GM04504 (cell line): ENCODE data around the gene RNF212.

ENCODE experiments used
- DNase-seq: peaks from one replicate; pipeline ENCODE4 v3.0.0-alpha.2; 2012; ENCODE audit warnings: low read depth

The RNF212 gene

DNA sequence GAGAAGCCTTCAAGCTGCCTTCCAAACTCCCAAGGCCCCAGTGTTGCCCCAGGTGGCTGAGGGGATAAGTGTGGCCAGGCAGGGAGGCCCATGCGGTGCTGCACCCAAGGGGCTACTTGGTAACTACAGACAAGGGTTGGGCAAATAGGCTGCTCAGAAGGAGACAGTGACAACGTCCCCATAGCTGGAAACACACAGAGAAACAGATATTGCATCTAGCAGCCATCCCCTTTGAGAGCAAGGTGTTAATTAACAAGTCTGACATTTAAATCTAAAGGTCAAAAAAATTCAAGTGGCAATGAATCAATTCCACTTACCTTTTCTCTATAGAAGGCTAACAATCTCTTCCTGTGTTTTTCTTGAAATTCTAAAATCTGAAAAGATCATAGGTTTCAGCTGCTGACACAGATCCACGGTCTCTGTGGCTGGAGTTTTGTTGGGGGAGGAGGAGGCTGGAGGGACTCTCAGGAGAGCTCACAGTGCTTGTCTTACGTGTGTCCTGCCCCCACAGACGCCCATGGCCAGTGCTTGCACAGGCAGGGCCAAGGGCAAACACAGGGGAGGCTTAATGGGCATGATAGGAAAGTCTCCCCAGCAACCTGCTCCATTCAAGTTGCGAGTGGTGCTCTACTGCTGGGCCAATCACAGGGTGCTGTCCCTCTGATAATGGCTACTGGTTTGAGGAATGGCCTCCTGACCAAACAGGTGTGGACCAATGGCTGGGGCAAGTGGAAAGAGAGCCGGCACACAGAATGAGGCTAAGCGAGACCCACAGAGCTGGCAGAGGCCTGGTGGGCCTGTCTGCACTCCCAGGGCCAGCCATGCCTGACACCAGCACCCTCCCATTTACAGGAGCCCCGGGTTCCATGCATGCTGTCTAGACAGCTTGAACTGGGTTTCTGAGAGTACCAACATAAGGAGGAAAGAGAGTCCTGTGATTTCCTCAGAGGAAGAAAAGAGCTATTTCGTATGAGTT, 22.6 kb downstream of the RNF212 start:
- DNase-seq, result no peak

DNA sequence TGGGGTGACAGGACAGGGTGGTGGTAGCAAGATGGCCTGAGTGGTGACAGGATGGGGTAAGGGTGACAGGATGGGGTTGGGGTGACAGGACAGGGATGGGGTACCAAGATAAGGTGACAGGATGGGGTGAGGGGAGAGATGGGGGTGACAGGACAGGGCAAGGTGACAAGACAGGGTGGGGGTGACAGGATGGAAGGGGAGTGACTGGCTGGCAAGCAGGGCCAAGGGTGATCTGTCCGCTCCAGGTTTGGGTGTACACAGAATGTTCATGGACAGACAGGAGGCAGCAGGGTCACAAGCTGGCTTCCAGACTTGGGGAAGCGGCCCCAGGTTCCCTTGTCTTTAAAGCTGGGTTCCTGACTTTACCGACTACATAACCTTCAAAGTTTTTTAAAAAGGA, 23.3 kb downstream of the RNF212 start:
- DNase-seq, result no peak

DNA sequence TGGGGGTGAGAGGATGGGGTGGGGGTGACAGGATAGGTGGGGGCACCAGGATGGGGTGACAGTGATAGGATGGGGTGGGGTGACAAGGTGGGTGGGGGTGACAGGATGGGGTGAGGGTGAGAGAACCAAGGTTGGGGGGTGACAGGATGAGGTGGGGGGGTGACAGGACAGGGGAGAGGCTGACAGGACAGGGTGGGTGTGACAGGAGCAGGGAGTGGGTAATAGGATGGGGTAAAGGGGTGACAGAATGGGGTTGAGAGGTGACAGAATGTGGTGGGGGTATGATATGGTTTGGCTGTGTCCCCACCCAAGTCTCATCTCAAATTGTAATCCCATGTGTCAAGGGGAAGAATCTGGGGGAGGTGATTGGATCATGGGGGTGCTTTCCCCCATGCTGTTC, 26.0 kb downstream of the RNF212 start:
- DNase-seq, result no peak

DNA sequence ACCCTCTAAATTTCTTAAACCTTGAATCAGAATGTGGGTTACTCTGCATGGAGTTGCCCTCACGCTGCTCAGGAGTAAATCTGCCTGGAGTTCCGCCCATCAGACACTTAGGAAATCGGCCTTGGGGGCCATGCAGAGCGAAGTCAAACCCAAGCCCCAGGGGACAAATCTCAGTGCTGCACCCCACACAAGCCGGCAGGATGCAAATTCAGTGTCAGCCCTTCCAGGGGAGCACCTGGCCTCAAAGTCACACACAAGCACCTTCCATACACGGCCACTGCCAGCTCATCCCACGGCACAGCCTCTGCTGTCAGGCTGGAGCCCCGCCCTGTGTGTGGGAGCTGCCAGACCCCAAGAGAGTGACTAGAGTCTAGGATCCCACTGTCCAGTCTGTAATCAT, 27.4 kb downstream of the RNF212 start:
- DNase-seq, result no peak

DNA sequence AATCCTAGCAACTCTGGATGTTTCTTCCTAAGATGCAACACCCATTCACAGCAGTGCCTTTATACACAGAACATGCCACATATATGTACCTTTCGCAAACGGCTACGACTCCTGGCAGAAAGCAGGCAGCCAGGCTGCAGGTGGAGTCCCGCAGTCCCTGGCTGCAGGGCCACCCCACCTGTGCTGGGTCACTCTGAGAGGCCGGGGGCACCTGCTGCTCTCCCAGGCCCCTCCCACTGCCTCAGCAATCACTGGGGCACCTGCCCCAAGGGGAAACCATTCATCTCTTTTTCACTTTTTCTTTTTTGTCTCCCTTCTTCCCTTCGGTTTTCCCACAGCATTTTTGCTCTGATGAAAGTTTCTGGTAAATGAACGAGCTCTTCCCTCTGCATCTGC, 28.0 kb downstream of the RNF212 start:
- no peak for DNase-seq

DNA sequence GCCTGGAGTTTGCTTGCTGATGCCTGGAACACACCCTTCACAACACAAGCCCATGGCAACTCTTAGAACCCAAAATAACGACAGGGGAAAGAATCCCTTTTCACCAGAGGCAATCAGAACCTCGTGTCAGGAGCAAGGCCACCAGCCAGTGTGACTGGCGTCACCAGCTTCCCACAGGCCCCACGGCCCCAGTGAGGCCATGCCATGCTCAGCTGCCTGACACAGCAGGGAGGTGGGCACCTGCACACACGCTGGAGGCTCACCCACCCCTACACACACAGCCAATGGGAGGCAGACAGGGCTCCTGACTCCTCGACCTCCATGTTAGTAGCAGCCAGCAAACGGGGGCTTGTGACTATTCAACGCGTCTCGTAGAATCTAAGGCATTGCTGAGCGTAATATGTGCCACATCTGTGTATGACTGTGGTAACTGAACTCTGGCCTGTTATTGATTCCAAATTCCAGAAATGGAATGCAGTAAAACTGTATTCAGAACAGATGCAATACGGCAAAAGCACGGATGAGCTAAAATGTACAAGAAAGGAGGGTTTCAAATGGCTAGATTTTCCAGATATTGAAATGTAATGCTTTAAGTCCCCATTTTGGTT, 28.5 kb downstream of the RNF212 start:
- DNase-seq, result no peak

DNA sequence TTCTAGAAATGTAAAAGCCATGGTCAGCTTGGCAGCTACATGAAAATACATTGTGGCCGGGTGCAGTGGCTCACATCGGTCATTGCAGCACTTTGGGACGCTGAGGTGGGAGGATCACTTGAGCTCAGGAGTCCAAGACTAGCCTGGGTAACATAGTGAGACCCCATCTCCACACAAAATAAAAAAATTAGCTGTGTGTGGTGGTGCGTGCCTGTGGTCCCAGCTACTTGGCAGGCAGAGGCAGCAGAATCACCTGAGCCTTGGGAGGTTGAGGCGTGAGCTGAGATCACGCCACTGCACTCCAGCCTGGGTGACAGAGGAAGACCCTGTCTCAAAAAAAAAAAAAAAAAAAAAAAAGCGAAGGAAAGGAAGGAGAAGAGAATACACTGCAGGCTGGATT, 29.0 kb downstream of the RNF212 start:
- DNase-seq, result no peak

DNA sequence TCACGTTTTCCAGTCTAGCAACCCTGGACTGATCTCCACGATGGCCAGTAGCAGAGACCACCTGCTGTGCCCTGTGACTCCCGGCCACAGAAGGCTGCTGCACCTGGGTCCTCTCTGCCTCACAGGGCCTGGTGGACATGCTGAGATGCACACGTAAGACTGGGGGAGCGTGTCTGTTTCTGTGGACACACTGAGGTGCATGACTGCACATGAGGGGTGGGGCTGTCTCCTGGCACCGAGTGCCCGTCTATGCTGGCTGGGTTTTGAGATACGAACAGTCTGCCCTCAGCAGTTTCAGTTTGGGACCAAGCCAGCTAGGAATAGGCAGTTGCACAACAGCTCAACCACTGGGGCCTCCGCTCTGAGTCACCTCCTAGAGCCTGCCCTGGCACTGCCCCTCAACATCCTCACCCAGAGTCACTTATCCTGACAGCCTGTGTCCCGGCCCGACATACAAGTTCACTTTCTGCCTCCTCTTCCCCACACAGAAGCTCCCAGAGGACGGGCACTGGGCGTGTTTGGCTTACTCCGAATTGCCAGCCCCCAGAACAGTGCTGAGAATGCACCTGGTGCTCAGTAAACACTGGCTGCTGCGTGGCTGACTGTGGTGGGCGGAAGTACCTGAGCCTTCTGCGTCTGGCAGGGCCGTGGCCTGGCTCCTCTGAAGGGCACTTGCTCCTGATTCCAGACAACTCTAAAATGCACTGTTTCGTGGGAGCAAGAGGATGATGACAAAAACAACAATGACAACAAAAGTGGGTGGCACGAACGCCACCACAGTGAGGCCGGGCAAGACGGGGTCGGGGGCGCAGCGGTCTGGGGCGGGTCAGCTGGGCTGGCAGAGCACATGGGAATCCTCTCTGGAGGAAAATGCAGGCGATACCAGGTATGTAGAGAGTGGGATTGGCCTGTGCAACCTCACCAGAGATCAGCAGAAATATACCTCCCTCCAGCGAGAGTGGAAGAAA, 30.9 kb downstream of the RNF212 start:
- DNase-seq, result peak; percentile 69

DNA sequence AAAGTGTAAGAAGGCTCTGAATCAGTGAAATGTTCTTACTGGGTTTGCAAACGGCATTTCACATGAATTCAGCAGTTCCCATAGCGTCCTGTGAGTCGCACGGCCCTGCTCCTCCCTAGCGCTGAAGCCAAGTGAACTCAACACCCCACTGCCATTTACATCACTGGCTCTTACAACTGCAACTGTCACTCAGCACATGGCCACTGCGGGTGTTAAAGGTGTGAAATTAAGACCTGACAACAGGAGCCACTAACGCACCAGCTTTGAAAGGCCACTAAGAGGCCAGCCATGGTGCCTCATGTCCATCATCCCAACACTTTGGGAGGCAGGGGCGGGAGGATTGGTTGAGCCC, 31.7 kb downstream of the RNF212 start:
- no peak for DNase-seq

DNA sequence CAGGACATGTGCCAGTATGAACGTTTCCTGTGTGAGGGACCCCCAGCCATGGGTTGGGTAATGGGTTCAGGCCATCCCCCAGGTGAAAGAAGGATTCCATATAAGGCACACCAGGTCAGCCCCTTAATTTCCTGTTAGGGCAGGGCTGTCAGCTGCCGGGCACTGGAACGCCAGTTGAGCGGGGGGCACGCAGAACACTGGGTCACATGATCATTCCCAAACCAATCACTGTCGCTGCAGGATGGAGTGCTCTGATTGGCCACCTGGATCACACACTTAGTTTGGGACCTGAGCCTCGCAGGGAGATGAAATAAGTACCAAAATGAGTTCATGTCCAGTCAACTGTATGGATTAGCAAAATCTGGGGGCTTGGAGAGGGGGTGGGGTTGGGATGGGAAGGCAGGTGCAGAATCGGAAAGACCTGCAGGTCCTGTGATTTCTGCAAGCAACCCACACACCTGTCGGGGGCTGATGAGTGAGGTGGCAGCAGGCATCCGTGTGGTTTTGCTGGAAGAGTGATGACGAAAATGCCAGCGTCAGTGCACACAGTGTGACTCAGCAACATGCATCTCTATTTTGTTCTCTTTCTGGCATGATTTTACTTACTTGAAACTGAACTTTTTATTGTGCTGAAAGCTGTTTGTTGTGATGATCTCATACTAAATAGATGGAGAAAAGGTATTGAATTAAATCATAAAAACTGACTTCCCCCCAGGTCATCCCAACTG, 32.2 kb downstream of the RNF212 start:
- DNase-seq, result no peak

DNA sequence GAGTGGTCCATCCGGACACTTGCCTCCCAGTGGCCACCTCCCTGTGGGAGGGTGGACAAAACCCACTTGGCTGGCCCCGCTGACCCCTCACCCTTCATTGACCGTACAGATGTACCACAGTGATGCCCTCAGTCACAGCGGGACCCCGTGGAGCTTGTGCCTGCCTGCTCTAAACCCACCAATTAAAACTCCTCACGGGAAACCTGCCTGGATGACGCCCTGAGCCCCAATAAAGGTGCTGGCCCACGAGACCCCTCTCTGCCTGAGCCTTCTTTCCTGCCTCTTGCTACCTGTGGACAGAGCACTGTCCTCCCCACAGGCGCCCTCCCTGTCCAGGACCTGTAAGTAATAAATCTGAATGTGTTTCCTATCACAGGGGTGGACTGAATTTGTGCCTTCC, 32.9 kb downstream of the RNF212 start:
- DNase-seq, result no peak

DNA sequence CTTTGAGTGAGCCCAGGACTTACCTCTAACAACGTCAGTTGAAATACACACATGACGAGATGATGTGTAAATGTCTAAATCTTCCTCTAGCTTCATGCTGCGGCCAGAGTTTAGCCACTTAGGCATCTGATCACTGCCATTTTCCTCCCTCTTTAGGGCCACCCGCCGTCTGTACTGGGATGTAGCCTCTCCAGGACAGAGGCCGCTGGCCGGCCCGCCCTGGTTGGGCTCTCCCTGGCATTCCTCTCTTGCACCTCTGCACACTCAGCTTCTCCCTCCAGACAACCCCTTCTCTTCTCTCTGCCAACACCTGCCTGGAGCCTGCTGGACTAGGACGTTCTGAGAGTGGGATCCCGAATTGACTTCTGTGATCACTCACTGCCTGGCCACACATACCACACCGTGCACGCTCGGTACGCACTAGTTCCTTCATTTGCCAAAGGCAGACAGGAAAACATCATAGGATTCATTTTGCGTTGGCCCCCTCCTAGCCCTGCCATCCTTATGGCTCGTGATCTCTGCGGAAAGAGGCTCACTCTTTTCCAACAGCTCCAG, 33.6 kb downstream of the RNF212 start:
- DNase-seq, result no peak

DNA sequence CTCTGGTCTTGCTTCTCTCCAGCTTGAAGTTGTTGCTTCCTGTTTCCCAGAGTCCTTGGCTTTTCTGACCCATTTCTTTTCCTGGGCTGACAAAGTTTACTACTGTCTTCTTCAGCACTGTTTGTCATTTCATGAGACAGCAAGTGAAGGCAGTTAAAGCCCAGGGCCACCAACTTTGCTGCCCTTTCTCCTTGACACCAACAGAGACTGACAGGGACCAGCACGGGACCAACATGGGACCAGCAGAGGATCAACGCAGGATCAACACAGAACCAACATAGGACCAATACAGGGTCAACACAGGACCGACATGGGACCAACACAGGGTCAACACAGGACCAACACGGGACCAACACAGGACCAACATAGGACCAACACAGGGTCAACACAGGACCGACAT, 34.9 kb downstream of the RNF212 start:
- DNase-seq, result no peak

DNA sequence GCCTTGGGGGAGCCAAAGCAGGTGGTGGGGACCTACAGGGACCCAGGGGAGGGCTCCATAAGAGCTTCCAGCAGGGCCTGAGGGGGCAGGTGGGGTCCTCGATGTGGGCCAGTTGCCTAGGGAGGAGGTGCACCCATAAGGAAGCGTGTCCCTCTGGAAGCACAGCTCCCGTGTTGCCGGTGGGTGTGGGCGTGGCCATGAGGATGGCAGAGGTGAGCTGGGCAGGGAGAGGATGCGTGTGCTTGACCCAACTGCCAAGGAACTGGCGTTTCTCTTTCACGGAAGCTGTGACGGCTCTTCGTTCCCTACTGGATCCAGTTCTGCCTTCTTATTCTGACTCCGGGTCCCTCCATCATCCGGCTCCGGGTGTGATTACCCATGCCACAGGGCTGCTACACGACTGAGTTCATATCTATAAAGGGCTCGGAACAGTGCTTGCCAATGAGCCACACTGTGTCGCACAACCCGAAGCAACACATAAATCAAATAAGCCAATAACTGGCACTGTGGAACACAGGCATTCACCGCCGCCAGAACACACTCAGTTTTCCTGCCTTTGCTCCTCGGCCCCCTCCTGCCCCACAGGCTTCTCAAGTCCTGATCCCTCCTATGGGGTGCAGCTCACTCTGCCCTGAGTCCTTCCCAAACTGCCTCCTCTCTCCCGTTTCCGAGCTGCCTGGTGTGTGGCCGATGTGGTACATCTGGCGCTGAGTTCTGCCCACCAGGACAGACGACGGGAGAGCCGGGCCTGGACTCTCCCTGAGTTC, 35.5 kb downstream of the RNF212 start:
- no peak for DNase-seq

DNA sequence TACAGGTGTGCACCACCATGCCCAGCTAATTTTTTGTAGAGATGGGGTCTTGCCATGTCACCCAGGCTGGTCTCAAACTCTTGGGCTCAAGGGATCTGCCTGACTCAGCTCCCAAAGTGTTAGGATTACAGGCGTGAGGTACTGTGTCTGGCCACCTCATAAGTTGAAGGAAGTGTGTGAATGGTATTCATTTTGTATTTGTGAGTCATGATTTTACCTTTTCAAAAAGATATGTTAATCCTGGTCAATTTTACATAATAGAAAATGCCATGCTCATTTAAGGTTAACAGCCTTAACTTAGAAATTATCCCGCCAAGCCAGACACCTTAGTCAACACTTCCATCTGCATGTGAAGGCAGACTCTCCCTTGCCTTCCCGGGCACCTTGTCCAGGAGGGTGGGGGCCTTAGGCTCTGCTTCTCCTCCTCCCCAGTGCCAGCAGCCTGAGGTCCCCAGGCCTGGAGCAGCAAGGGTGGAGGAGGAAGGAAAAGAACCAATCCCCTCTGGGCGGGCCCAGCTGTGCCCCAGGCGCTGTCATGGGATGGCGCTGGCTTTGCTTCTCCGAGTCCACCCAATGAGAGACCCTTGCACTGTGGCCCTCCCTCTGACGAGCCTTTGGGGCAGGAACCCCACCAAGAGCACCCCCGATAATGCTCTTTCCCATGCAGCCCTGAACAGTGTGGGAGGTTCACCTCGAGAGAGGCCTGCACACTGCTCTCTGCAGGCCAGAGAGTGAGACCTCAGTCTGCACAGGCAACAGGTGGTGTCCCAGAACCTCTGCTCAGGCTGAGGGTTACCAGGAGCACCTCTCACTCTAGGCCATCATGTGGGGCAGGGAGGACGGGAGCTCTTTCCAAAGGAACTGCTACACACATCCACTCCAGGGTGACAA, 37.3 kb downstream of the RNF212 start:
- no peak for DNase-seq

DNA sequence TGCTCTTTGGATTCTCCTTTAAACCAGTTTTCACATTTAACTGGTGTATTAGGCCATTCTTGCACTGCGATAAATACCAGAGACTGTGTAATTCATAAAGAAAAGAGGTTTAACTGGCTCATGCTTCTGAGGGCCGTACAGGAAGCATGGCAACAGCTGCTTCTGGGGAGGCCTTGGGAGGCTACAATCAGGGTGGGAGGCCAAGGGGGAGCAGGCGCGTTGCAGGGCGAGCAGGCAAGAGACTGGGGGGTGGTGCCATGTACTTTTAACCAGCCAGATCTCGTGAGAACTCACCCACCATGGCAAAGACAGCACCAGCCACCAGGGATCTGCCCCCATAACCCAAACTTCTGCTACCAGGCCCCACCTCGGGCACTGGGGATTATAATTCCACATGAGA, 38.1 kb downstream of the RNF212 start:
- DNase-seq, result no peak

DNA sequence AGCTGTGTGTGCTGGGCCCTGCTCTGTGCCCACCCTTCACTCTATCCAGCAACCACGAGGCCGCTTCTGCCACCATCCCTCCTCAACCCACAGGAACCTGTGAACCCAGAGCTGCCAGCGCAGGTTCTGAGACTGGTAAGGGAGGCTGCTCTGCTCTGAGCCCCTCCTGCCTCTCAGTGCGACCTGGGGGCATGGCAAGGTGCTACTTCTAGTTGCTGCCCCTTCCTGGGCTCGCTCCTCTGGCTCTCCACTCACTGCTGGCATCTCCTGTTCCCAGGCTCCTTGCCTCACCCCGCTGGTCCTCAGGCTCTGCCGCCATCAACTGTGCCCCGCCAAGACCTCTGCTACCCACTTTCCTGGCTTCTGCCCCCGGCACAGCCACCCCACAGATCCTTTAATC, 39.3 kb downstream of the RNF212 start:
- no peak for DNase-seq

DNA sequence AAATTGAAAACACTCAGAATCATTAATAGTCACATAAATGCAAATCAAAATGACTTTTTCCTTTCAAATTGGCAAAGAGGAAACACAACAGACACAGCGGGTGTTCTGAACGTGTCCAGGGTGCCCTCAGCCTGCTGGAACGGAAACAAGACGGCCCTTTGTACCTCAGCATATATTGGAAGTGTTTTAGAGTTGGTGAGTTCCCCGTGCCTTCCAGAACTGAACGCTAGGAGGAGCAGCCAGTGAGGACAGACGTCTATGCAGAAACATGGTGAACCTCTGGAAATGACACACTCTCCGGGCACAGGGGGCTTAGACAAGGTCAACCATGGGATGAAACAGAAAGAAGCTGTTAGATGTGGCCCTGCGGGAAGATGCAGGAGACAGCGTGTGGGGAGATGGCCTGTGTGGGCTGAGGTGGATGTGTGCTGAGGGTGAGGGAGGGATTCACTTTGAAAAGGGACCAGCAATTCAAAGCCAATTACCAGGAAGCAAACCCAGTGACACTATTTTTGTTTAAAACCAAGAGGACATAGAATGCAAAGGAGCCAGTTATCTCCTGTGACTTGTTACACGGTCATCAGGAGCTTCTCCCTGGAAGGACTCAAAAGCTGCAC, 40.4 kb downstream of the RNF212 start:
- DNase-seq, result no peak

DNA sequence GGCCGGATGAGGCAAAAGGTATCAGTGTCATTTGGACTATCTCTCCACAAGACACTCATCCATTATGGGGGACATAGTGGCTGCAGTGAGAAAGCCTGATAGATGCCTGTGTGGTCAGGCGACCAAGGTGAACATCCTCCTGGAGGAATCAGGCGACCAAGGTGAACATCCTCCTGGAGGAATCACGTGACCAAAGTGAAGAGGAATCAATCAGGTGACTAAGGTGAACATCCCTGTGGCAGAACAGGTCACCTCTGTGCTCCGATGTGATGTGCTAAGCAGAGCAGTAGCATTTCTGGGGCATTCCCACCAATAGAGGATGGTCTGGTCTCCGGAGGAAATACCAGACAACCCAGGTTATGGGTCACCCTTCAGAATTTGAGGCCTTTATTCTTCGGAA, 44.0 kb downstream of the RNF212 start:
- DNase-seq, result no peak
